Breast epithelium (tissue), 4 donors: ENCODE measurements around the gene CHST8. TPM values are rescaled to one million over a fixed set of nuclear protein-coding genes. Genes with fewer than 3 reads are reported as not detected.

ENCODE experiments used
- DNase-seq, 2 donors: peaks; one replicate each; pipeline ENCODE4 v3.0.0-alpha.2; 2019; ENCODE audit warnings: low spot score in 2 of 2
- H3K27ac ChIP-seq, 2 donors: fragments of 200-600 bp; sonication (generic) in 1 of 2; one replicate each; pipeline ENCODE4 v1.5.1; 2016 to 2019; ENCODE audit warnings: mild to moderate bottlenecking in 1 of 2
- H3K27me3 ChIP-seq, 2 donors: fragments of 200-600 bp; sonication (generic) in 1 of 2; one replicate each; pipeline versions ENCODE4 v1.5.1 to v1.6.0; 2017 to 2019; ENCODE audit warnings: control low read depth in 1 of 2, mild to moderate bottlenecking in 1 of 2
- H3K36me3 ChIP-seq: fragments of 200-600 bp; one replicate; pipeline ENCODE4 v1.5.1; 2019
- H3K4me1 ChIP-seq, 2 donors: fragments of 200-600 bp; sonication (generic); one replicate each; pipeline ENCODE4 v1.5.1; 2016 to 2019; ENCODE audit warnings: control low read depth in 1 of 2
- H3K4me3 ChIP-seq, 3 donors: fragments of 200-600 bp; sonication (generic); 1 replicate in 2 of 3; 2 replicates in 1 of 3; pipeline ENCODE4 v1.5.1; 2016 to 2019; ENCODE audit warnings: mild to moderate bottlenecking in 3 of 3, moderate library complexity in 2 of 3
- H3K9me3 ChIP-seq, 2 donors: fragments of 200-600 bp; sonication (generic) in 1 of 2; one replicate each; pipeline ENCODE4 v1.5.1; 2016 to 2019; ENCODE audit warnings: control low read depth in 1 of 2
- POLR2A ChIP-seq: fragments of 450-650 bp; IDR thresholded peaks from one replicate; pipeline ENCODE4 v1.6.1; 2016; ENCODE audit warnings: antibody characterized with exemption, mild to moderate bottlenecking, moderate library complexity
- POLR2AphosphoS5 ChIP-seq, 3 donors: sonication (generic); formaldehyde crosslinking; IDR thresholded peaks; one replicate each; pipeline ENCODE4 v1.6.1; 2017; ENCODE audit warnings: antibody characterized with exemption in 3 of 3
- intact Hi-C: fragments of 100-400 bp; cut with DNase I; formaldehyde crosslinking; loops from one replicate; pipeline ENCODE4 v1.15.1; 2023; ENCODE audit warnings: low total_unique reads
- total RNA-seq, 3 donors: library from RNA; depleted of rRNA; stranded (reverse); fragments of >200 nt; gene quantifications; one replicate each; pipeline ENCODE4 v1.1.0, GENCODE V29; 2016
- TF ChIP-seq, protein P1 (sequence below), 3 donors: fragments of 450-650 bp; IDR thresholded peaks; one replicate each; pipeline ENCODE4 v1.5.1; 2016 to 2017; ENCODE audit warnings: antibody characterized with exemption in 3 of 3, mild to moderate bottlenecking in 3 of 3, moderate library complexity in 3 of 3

Gene CHST8
- total RNA-seq, 3 donors from 2014 or later: 0.16 to 14.1 (median 1.6) TPM

- H3K4me3 ChIP-seq: no peak overlapping the region
- intact Hi-C loops: no loop called here
- H3K9me3 ChIP-seq: no peaks in the 10 kb centered on the region
- no peaks in the 10 kb centered on the region for H3K4me1 ChIP-seq
- peaks cover 0 to 30% of the 10 kb centered on the region in 2 donors for H3K27me3 ChIP-seq
- no peak overlapping the region for H3K27ac ChIP-seq
- no peak for DNase-seq
- H3K36me3 ChIP-seq: no peaks in the 10 kb centered on the region
- TF ChIP-seq POLR2A (no peak), POLR2AphosphoS5 (IDR thresholded peaks at IDR 0.05) (no peak)
- TF ChIP-seq, protein P1, sequence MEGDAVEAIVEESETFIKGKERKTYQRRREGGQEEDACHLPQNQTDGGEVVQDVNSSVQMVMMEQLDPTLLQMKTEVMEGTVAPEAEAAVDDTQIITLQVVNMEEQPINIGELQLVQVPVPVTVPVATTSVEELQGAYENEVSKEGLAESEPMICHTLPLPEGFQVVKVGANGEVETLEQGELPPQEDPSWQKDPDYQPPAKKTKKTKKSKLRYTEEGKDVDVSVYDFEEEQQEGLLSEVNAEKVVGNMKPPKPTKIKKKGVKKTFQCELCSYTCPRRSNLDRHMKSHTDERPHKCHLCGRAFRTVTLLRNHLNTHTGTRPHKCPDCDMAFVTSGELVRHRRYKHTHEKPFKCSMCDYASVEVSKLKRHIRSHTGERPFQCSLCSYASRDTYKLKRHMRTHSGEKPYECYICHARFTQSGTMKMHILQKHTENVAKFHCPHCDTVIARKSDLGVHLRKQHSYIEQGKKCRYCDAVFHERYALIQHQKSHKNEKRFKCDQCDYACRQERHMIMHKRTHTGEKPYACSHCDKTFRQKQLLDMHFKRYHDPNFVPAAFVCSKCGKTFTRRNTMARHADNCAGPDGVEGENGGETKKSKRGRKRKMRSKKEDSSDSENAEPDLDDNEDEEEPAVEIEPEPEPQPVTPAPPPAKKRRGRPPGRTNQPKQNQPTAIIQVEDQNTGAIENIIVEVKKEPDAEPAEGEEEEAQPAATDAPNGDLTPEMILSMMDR (IDR thresholded peaks at IDR 0.05): no peak
Observed at GRCh38 chr19:33701565-33701964, 79.8 kb downstream of the CHST8 start.

DNA sequence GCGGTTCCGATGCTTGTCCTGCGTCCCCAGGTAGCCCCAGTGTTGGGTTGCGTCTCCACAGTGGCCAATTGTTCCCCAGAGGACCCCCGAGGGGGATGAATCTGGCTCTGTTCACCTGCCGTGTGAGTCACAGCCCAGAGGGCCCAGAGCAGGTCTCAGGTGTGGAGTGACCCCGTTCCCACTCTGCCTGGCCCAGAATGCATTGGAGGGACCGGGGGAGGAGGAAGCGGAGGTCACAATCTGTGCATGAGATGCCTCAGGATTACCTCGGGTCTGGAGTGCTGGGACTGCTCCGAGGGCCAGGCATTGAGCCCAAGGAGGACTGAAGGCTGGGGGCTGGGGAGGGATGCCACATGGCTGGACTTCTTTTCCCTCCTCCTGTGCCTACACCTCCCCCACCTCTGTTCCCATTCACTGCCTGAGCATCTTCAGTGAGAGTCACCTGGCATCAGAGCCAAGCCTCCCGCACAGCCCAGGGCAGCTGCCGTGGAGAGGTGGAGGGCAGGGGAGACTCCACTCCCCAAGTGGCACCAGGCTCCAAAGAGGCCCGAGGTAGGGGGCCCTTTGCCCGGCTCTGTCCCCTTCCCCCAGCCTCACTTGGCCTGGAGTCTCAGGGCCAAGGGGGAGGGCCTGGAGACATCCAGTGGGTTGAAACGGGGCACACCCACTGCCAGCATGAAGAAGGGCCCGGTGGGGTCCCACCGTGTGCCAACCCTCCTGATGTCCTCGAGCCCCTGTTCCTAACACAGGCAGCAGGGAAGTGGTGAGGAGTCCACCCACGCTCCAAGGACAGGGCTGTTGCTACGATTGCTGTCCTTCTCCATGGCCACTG, 81.1 kb downstream of the CHST8 start:
- Histone ChIP-seq H3K36me3 (no peaks in the 10 kb centered on the region), H3K4me3 (no peak overlapping the region), H3K9me3 (no peaks in the 10 kb centered on the region), H3K27me3 (peaks cover 0 to 30% of the 10 kb centered on the region in 2 donors), H3K4me1 (no peaks in the 10 kb centered on the region), H3K27ac (no peak overlapping the region)
- TF ChIP-seq, protein P1 (IDR thresholded peaks at IDR 0.05): no peak
- TF ChIP-seq POLR2AphosphoS5 (IDR thresholded peaks at IDR 0.05) (no peak), POLR2A (no peak)
- intact Hi-C loops: no loop called here
- no peak for DNase-seq

DNA sequence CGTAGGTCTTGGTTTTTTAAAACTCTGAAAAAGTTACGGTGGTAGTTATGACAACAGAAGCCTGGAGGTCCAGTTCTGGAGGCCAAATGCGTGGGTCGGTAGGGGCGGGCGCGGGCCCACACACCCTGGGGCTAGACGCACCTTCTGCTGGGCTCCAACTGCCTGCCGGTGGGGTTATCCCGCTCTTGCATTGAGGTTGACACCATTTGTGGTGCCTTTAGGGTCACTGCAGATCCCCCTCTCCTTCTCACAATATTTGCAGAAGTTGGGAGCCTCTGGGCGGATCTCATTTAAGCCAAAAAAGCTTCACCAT, 81.6 kb downstream of the CHST8 start:
- no peaks in the 10 kb centered on the region for H3K36me3 ChIP-seq
- TF ChIP-seq POLR2AphosphoS5 (IDR thresholded peaks at IDR 0.05) (no peak), POLR2A (no peak)
- TF ChIP-seq, protein P1 (IDR thresholded peaks at IDR 0.05): no peak
- no peak for DNase-seq
- intact Hi-C loops: no loop called here
- no peak overlapping the region for H3K4me3 ChIP-seq
- H3K27me3 ChIP-seq: peaks cover 0 to 30% of the 10 kb centered on the region in 2 donors
- no peaks in the 10 kb centered on the region for H3K9me3 ChIP-seq
- no peaks in the 10 kb centered on the region for H3K4me1 ChIP-seq
- no peak overlapping the region for H3K27ac ChIP-seq

DNA sequence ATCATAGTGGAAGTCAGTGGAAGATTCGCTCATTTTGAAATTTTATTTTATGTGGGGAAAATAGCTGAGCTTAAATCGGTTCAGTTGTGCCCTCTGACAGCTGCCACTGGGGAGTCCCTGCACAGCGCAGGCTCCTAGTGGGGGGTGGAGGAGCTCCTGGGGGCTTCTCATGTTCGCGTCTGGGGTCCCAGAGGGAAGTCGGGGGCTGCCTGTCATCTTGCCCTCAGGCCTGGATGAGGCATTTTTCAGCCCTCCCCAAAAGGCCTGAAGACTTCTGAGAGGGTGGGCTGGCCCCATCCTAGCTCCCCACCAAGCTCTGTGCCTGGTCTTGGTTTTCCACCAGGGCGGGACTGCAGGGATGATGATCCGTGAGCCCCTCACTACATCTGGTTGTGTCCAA, 82.1 kb downstream of the CHST8 start:
- DNase-seq: no peak
- intact Hi-C loops: no loop called here
- Histone ChIP-seq H3K9me3 (peaks cover 0 to under 1% of the 10 kb centered on the region in 2 donors), H3K4me1 (no peaks in the 10 kb centered on the region), H3K4me3 (no peak overlapping the region), H3K27me3 (peaks cover 0 to 26% of the 10 kb centered on the region in 2 donors), H3K36me3 (no peaks in the 10 kb centered on the region), H3K27ac (no peak overlapping the region)
- TF ChIP-seq, protein P1 (IDR thresholded peaks at IDR 0.05): no peak
- no peak for TF ChIP-seq POLR2AphosphoS5 (IDR thresholded peaks at IDR 0.05)
- TF ChIP-seq POLR2A: no peak

DNA sequence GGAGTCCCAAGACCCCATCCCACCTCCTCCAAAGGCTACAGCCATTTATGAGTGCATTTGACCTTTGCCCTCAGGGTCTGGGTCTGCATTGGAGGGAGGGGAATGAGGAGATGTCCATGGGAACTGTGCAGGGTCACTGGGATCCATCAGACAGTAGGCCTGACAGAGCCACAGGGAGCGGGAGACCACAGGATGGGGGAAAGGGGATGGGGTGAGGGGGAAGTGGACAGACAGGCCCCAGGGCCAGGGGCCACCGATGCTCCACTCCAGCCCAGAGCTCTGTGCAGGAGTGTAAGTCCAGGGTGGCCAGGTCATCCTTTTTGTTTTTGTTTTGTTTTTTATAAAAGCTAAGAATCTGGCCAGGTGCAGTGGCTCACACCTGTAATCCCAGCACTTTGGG, 82.5 kb downstream of the CHST8 start:
- Histone ChIP-seq H3K4me1 (no peaks in the 10 kb centered on the region), H3K4me3 (no peak overlapping the region), H3K27me3 (peaks cover 0 to 23% of the 10 kb centered on the region in 2 donors), H3K27ac (no peak overlapping the region), H3K36me3 (no peaks in the 10 kb centered on the region), H3K9me3 (peaks cover 0 to 5% of the 10 kb centered on the region in 2 donors)
- intact Hi-C loops: no loop called here
- no peak for DNase-seq
- TF ChIP-seq, protein P1 (IDR thresholded peaks at IDR 0.05): no peak
- TF ChIP-seq POLR2A (no peak), POLR2AphosphoS5 (IDR thresholded peaks at IDR 0.05) (no peak)
